HG02623 (cell line): ENCODE measurements around the gene MOCOS.
"Not testable (repeated sequence)": the region's sequence is repeated elsewhere in the genome, so short reads cannot be mapped to it uniquely, and the experiment has no call there.

ENCODE experiments used
- ATAC-seq: cut with Tn5 transposase; IDR thresholded peaks from one replicate; pipeline ENCODE4 v1.9.1; 2021; ENCODE audit warnings: moderate library complexity; ENCODE audit not compliant: unreplicated experiment

Gene MOCOS

GRCh38 chr18:36200354-36200771 lies 13.1 kb downstream of the MOCOS start:
- ATAC-seq, result no peak

- no peak for ATAC-seq
These were observed 14.5 kb downstream of the MOCOS start for GRCh38 chr18:36201765-36202164.

GRCh38 chr18:36203360-36203895 lies 16.1 kb downstream of the MOCOS start:
- no peak for ATAC-seq

- no peak for ATAC-seq
These were observed 17.9 kb downstream of the MOCOS start for GRCh38 chr18:36205166-36205565.

- ATAC-seq, result no peak
These were observed 20.0 kb downstream of the MOCOS start for GRCh38 chr18:36207303-36207702.

GRCh38 chr18:36207969-36208368 lies 20.7 kb downstream of the MOCOS start:
- not testable (repeated sequence) for ATAC-seq

GRCh38 chr18:36211612-36212065 lies 24.3 kb downstream of the MOCOS start:
- ATAC-seq, result no peak

- ATAC-seq, result no peak
These were observed 25.2 kb downstream of the MOCOS start for GRCh38 chr18:36212301-36213171.

GRCh38 chr18:36214811-36215210 lies 27.5 kb downstream of the MOCOS start:
- no peak for ATAC-seq

- ATAC-seq, result no peak
These were observed 28.3 kb downstream of the MOCOS start for GRCh38 chr18:36215577-36215976.

GRCh38 chr18:36217348-36217747 lies 30.1 kb downstream of the MOCOS start:
- ATAC-seq, result no peak

- no peak for ATAC-seq
These were observed 41.9 kb downstream of the MOCOS start for GRCh38 chr18:36229188-36229587.

GRCh38 chr18:36240510-36240909 lies 53.2 kb downstream of the MOCOS start:
- not testable (repeated sequence) for ATAC-seq

GRCh38 chr18:36241831-36242230 lies 54.5 kb downstream of the MOCOS start:
- no peak for ATAC-seq

- ATAC-seq, result no peak
These were observed 59.7 kb downstream of the MOCOS start for GRCh38 chr18:36247036-36247435.

GRCh38 chr18:36249392-36249791 lies 62.1 kb downstream of the MOCOS start:
- no peak for ATAC-seq

- ATAC-seq, result no peak
These were observed 63.5 kb downstream of the MOCOS start for GRCh38 chr18:36250827-36251226.

GRCh38 chr18:36255072-36255698 lies 67.9 kb downstream of the MOCOS start:
- no peak for ATAC-seq

- no peak for ATAC-seq
These were observed 68.8 kb downstream of the MOCOS start for GRCh38 chr18:36256094-36256493.

- ATAC-seq, result no peak
These were observed 75.7 kb downstream of the MOCOS start for GRCh38 chr18:36262971-36263370.

GRCh38 chr18:36264283-36264682 lies 77.0 kb downstream of the MOCOS start:
- no peak for ATAC-seq

- ATAC-seq, result no peak
These were observed 77.7 kb downstream of the MOCOS start for GRCh38 chr18:36265015-36265414.
